H1 (cell line): Measurements from ENCODE around the gene YARS1. TPM values are rescaled to one million over a fixed set of nuclear protein-coding genes. Genes with fewer than 3 reads are reported as not detected.

Source experiments
- CTCF ChIA-PET: fragments of 300-600 bp; sonication (Branson Sonifier 250); formaldehyde crosslinking; loops from one replicate; lab custom pipeline; 2021; ENCODE audit not compliant: partially characterized antibody; lab: Charles Lee
- POLR2A ChIA-PET: fragments of 300-600 bp; sonication (Branson Sonifier 250); formaldehyde crosslinking; loops from one replicate; lab custom pipeline; 2021; ENCODE audit warnings: inconsistent platforms; ENCODE audit not compliant: partially characterized antibody; lab: Charles Lee
- DNase-seq, 2 experiments: peaks; one replicate each; pipeline versions ENCODE4 v3.0.0 to v3.0.0-alpha.2; 2010 to 2022; ENCODE audit warnings: low spot score in 2 of 2, low read depth in 1 of 2, mixed read lengths in 1 of 2
- FAIRE-seq: peaks from 2 replicates; lab custom pipeline; 2011; peaks lifted over from hg19 to GRCh38; lab: Jason Lieb, UNC
- H2AFZ ChIP-seq: 2 replicates; pipeline ENCODE4 v1.8.1; 2012; ENCODE audit warnings: low read length, inconsistent platforms
- H2AK5ac ChIP-seq: 2 replicates; pipeline ENCODE4 v1.6.1; 2013; ENCODE audit warnings: low read depth, low read length
- H2BK120ac ChIP-seq: replicated peaks from 2 replicates; pipeline ENCODE3; 2013; ENCODE audit warnings: low read depth, low read length, inconsistent platforms
- H2BK12ac ChIP-seq: 2 replicates; pipeline ENCODE4 v1.6.1; 2013; ENCODE audit warnings: low read depth, low read length
- H2BK15ac ChIP-seq: 2 replicates; pipeline ENCODE4 v1.6.1; 2013; ENCODE audit warnings: low read length
- H2BK20ac ChIP-seq: 2 replicates; pipeline ENCODE4 v1.6.1; 2013; ENCODE audit warnings: low read length
- H2BK5ac ChIP-seq: 2 replicates; pipeline ENCODE4 v1.6.1; 2013; ENCODE audit warnings: low read depth, low read length
- H3K14ac ChIP-seq: 2 replicates; pipeline ENCODE4 v1.6.1; 2013; ENCODE audit warnings: inconsistent platforms; ENCODE audit not compliant: insufficient read length
- H3K18ac ChIP-seq: 2 replicates; pipeline ENCODE4 v1.6.1; 2013; ENCODE audit warnings: low read length; ENCODE audit errors: extremely low read depth
- H3K23ac ChIP-seq: 2 replicates; pipeline ENCODE4 v1.6.1; 2013; ENCODE audit warnings: inconsistent platforms; ENCODE audit not compliant: insufficient read length
- H3K23me2 ChIP-seq: 2 replicates; pipeline ENCODE4 v1.6.1; 2013; ENCODE audit warnings: low read depth, low read length
- H3K27ac ChIP-seq: 2 replicates; pipeline ENCODE4 v1.6.1; 2011; ENCODE audit warnings: low read depth, low read length, inconsistent platforms
- H3K27me3 ChIP-seq, 4 experiments: replicated peaks in 1 of 4; 1 replicate in 1 of 4; 2 replicates in 3 of 4; pipeline versions ENCODE4 v1.6.1 to v1.8.1; 2011 to 2013; ENCODE audit warnings: low read length in 3 of 4, mild to moderate bottlenecking in 3 of 4, inconsistent platforms in 2 of 4, mixed read lengths in 2 of 4, moderate library complexity in 1 of 4; ENCODE audit not compliant: control insufficient read depth in 3 of 4, insufficient read depth in 3 of 4; ENCODE audit errors: extremely low read depth in 1 of 4
- H3K36me3 ChIP-seq, 4 experiments: 2 replicates each; pipeline versions ENCODE4 v1.6.1 to v1.8.1; 2011 to 2013; ENCODE audit warnings: mild to moderate bottlenecking in 4 of 4, low read length in 3 of 4, moderate library complexity in 2 of 4, control low read depth in 1 of 4, inconsistent platforms in 1 of 4; ENCODE audit not compliant: insufficient read depth in 4 of 4, control insufficient read depth in 2 of 4
- H3K4ac ChIP-seq: replicated peaks from 2 replicates; pipeline ENCODE3; 2013; ENCODE audit warnings: low read length, low read depth, mixed read lengths, inconsistent platforms; ENCODE audit not compliant: insufficient read length
- H3K4me1 ChIP-seq, 4 experiments: replicated peaks in 1 of 4; 1 replicate in 1 of 4; 2 replicates in 3 of 4; pipeline versions ENCODE4 v1.6.1 to v1.8.1; 2011 to 2013; ENCODE audit warnings: low read length in 3 of 4, inconsistent platforms in 2 of 4, mixed read lengths in 1 of 4; ENCODE audit not compliant: insufficient read depth in 4 of 4, control insufficient read depth in 3 of 4
- H3K4me2 ChIP-seq, 2 experiments: 2 replicates each; pipeline versions ENCODE4 v1.6.1 to v1.8.1; 2011 to 2013; ENCODE audit warnings: low read depth in 2 of 2, low read length in 2 of 2, control low read depth in 1 of 2, inconsistent platforms in 1 of 2, mild to moderate bottlenecking in 1 of 2; ENCODE audit not compliant: insufficient read depth in 1 of 2
- H3K4me3 ChIP-seq, 4 experiments: fragments of 200-600, 300-600 bp in 1 of 4; sonication (generic), shearing (Covaris generic), sonication (Bioruptor Twin) in 1 of 4; 2 replicates each; pipeline versions ENCODE4 v1.5.1 to v1.8.1; 2011 to 2016; ENCODE audit warnings: low read length in 4 of 4, low read depth in 3 of 4, control low read depth in 2 of 4, inconsistent platforms in 2 of 4, mild to moderate bottlenecking in 2 of 4, mixed read lengths in 1 of 4, moderate library complexity in 1 of 4; ENCODE audit not compliant: insufficient read depth in 2 of 4; ENCODE audit errors: extremely low read depth in 1 of 4
- H3K56ac ChIP-seq: replicated peaks from 2 replicates; pipeline ENCODE3; 2013; ENCODE audit warnings: low read depth, mild to moderate bottlenecking, mixed read lengths, low read length, inconsistent platforms; ENCODE audit not compliant: insufficient read length
- H3K79me1 ChIP-seq: 2 replicates; pipeline ENCODE4 v1.6.1; 2013; ENCODE audit warnings: low read depth, low read length, control low read depth
- H3K79me2 ChIP-seq, 2 experiments: 2 replicates each; pipeline versions ENCODE4 v1.6.1 to v1.8.1; 2012 to 2013; ENCODE audit warnings: low read length in 2 of 2, mild to moderate bottlenecking in 2 of 2, inconsistent platforms in 1 of 2; ENCODE audit not compliant: insufficient read depth in 2 of 2, control insufficient read depth in 1 of 2
- H3K9ac ChIP-seq, 4 experiments: replicated peaks in 1 of 4; 1 replicate in 1 of 4; 2 replicates in 3 of 4; pipeline versions ENCODE4 v1.6.1 to v1.8.1; 2011 to 2013; ENCODE audit warnings: low read depth in 3 of 4, low read length in 3 of 4, control low read depth in 2 of 4, mild to moderate bottlenecking in 2 of 4, moderate library complexity in 2 of 4, inconsistent platforms in 1 of 4; ENCODE audit errors: extremely low read depth in 1 of 4
- H3K9me3 ChIP-seq, 2 experiments: 2 replicates each; pipeline versions ENCODE4 v1.6.1 to v1.8.1; 2012 to 2013; ENCODE audit warnings: mild to moderate bottlenecking in 2 of 2, moderate library complexity in 2 of 2, control low read depth in 1 of 2, inconsistent platforms in 1 of 2, low read depth in 1 of 2, low read length in 1 of 2, mixed read lengths in 1 of 2; ENCODE audit not compliant: insufficient read depth in 2 of 2
- H4K20me1 ChIP-seq, 2 experiments: replicated peaks in 1 of 2; 2 replicates each; pipeline versions ENCODE3 to v1.8.1; 2011 to 2013; ENCODE audit warnings: inconsistent platforms in 2 of 2, low read length in 2 of 2, mild to moderate bottlenecking in 1 of 2; ENCODE audit not compliant: insufficient read depth in 2 of 2, control insufficient read depth in 1 of 2
- H4K5ac ChIP-seq: 2 replicates; pipeline ENCODE4 v1.6.1; 2013; ENCODE audit warnings: low read length, low read depth, mixed read lengths, inconsistent platforms; ENCODE audit not compliant: insufficient read length
- H4K8ac ChIP-seq: 2 replicates; pipeline ENCODE4 v1.8.0; 2013; ENCODE audit warnings: mild to moderate bottlenecking, moderate library complexity, low read length, inconsistent platforms; ENCODE audit not compliant: insufficient read depth; ENCODE audit errors: extremely low read depth
- H4K91ac ChIP-seq: replicated peaks from 2 replicates; pipeline ENCODE3; 2013; ENCODE audit warnings: low read length, mixed read lengths, inconsistent platforms; ENCODE audit not compliant: insufficient read length
- CTCF ChIP-seq, 3 experiments: IDR thresholded peaks; 1 replicate in 2 of 3; 2 replicates in 1 of 3; pipeline versions ENCODE4 v1.5.1 to v1.6.1; 2011; ENCODE audit warnings: low read length in 3 of 3, mild to moderate bottlenecking in 3 of 3, inconsistent platforms in 2 of 3, low read depth in 1 of 3, moderate library complexity in 1 of 3; ENCODE audit not compliant: insufficient read depth in 1 of 3; ENCODE audit errors: control extremely low read depth in 1 of 3
- SIRT6 ChIP-seq: IDR thresholded peaks from one replicate; pipeline ENCODE4 v1.7.1; 2012; ENCODE audit warnings: low read length, inconsistent platforms
- WGBS, 2 experiments: shearing (Covaris generic) in 1 of 2; methylation state at CpG; one replicate each; pipeline versions ENCODE4 v1.1.6 to v1.1.7; 2013 to 2015; ENCODE audit warnings: low lambda C conversion rate in 2 of 2, mixed read lengths in 2 of 2, inconsistent platforms in 1 of 2, low coverage in 1 of 2, missing lambda C conversion rate in 1 of 2; ENCODE audit not compliant: insufficient replicate concordance in 2 of 2, insufficient coverage in 1 of 2, insufficient read length in 1 of 2; ENCODE audit errors: extremely low coverage in 1 of 2, missing lambda C conversion rate in 1 of 2; 5-methylcytosine and 5-hydroxymethylcytosine counted together
- polyA plus RNA-seq, 7 experiments: library from polyadenylated mRNA; depleted of rRNA in 3 of 7; stranded (reverse) in 5 of 7; unstranded in 2 of 7; fragments of >200 nt in 5 of 7; fragments of 200-250 nt in 2 of 7; gene quantifications; 1 replicate in 5 of 7; 2 replicates in 1 of 7; 4 replicates in 1 of 7; pipeline versions ENCODE4 v1.2.1 to v1.2.3, GENCODE V29; 2011 to 2013; ENCODE audit warnings: missing spikeins in 2 of 7, mixed read lengths in 2 of 7
- total RNA-seq: library from RNA; stranded (reverse); fragmentation: NEBNext Ultra II Directional; extraction: Animal tissue kit (Norgen Biotek cat#: 25700); gene quantifications from 2 replicates; pipeline ENCODE4 v1.2.1, GENCODE V29; 2021

YARS1 gene
- total and polyA plus RNA-seq, 2 of the 8 experiments (the other 6 are each of a cell fraction or from before 2014, with no cell fraction given) = 47.1 to 226 TPM

- Histone ChIP-seq H3K79me1 (no peaks in the 10 kb centered on the region; the same call in 1 of the 2 replicates), H2AFZ (no peak overlapping the region), H3K79me2 (peaks cover 0 to 4% of the 10 kb centered on the region in 2 experiments; a peak in 1 of 4 replicates), H2BK120ac (no peak overlapping the region), H2BK20ac (no peak overlapping the region), H4K20me1 (no peaks in the 10 kb centered on the region), H3K56ac (no peak overlapping the region), H3K14ac (no peak overlapping the region), H3K23me2 (no peaks in the 10 kb centered on the region), H3K9ac (no peak overlapping the region), H3K4ac (no peak overlapping the region), H3K36me3 (peaks cover 14 to 79% (median 57%) of the 10 kb centered on the region in 4 experiments; a peak in 7 of 8 replicates), H3K18ac (no peak overlapping the region), H3K9me3 (no peaks in the 10 kb centered on the region), H3K4me3 (no peak overlapping the region), H3K4me1 (no peaks in the 10 kb centered on the region), H2BK5ac (no peak overlapping the region), H4K8ac (no peak overlapping the region), H4K91ac (no peak overlapping the region)
- DNase-seq = no peak
- FAIRE-seq = no peak
- WGBS, 2 experiments = 92% methylated on average over 7 of the region's 7 CpGs; no CpG with 5 or more reads in 1 of the 2 experiments
- TF ChIP-seq SIRT6 (no peak), CTCF (IDR thresholded peaks at IDR 0.05; ENCODE audit: control extremely low read depth in 1 of 3, insufficient read depth in 1 of 3, low read depth in 1 of 3, low read length in 3 of 3) (peak in 1 of 3 experiments; percentile 30; a peak in 1 of 4 replicates)
- TF ChIP-seq, all 59 proteins: peak for 1
- Histone ChIP-seq H3K27me3 (no peaks in the 10 kb centered on the region), H3K4me2 (no peak overlapping the region), H3K27ac (no peak overlapping the region), H4K5ac (no peak overlapping the region), H2AK5ac (no peak overlapping the region), H2BK12ac (no peak overlapping the region), H3K23ac (no peak overlapping the region), H2BK15ac (no peak overlapping the region)
- ChIA-PET POLR2A (interaction anchor here (0.7 to 3.3 kb wide), 6 partner anchors 10 to 23 kb away, joined by 3 to 14 read pairs (median 4); partner anchors contain the start of genes S100PBP and YARS1), CTCF (interaction anchor here (0.9 to 2.1 kb wide), 6 partner anchors 11 to 258 kb away, joined by 3 to 12 read pairs (median 4); no protein-coding TSS in a partner anchor)
Observed at GRCh38 chr1:32828341-32828740, 11.2 kb upstream of the YARS1 start.
